ENCODE results near the gene IGF2.

- TF ChIP-seq CTCF (IDR thresholded peaks at IDR 0.05; ENCODE audit: low read length) = no peak
- TF ChIP-seq EZH2 (IDR thresholded peaks at IDR 0.05; ENCODE audit: borderline replicate concordance, low read length) = no peak
These were observed 38.6 kb downstream of the IGF2 start for GRCh38 chr11:2100361-2101170.

Measured in OCI-LY1 (cell line).